ENCODE data around the gene MRPL46. TPM values are rescaled to one million over a fixed set of nuclear protein-coding genes. Genes with fewer than 3 reads are reported as not detected.

Gene MRPL46
- total RNA-seq, 2 experiments from 2014 or later, result 8.6 to 10.2 TPM

- Histone ChIP-seq H3K27ac (ENCODE audit: low read depth in 1 of 2, low read length in 2 of 2) (no peak overlapping the region), H3K4me1 (ENCODE audit: insufficient read depth, low read length) (no peaks in the 10 kb centered on the region), H3K27me3 (ENCODE audit: control insufficient read depth in 1 of 2, insufficient read depth in 2 of 2, low read length in 2 of 2) (no peaks in the 10 kb centered on the region), H3K4me3 (ENCODE audit: low read length) (no peak overlapping the region), H3K36me3 (ENCODE audit: insufficient read depth, low read length) (no peaks in the 10 kb centered on the region), H3K9me3 (ENCODE audit: control insufficient read depth in 1 of 2, insufficient read depth in 1 of 2, low read length in 2 of 2) (no peaks in the 10 kb centered on the region)
- H3K36me3 Mint-ChIP-seq (ENCODE audit: low read depth), result peaks cover 6% of the 10 kb centered on the region
- DNase-seq (no peak), ATAC-seq (ENCODE audit: poor library complexity) (no peak)
- no peak overlapping the region for H3K27ac Mint-ChIP-seq
- TF ChIP-seq, protein P1, sequence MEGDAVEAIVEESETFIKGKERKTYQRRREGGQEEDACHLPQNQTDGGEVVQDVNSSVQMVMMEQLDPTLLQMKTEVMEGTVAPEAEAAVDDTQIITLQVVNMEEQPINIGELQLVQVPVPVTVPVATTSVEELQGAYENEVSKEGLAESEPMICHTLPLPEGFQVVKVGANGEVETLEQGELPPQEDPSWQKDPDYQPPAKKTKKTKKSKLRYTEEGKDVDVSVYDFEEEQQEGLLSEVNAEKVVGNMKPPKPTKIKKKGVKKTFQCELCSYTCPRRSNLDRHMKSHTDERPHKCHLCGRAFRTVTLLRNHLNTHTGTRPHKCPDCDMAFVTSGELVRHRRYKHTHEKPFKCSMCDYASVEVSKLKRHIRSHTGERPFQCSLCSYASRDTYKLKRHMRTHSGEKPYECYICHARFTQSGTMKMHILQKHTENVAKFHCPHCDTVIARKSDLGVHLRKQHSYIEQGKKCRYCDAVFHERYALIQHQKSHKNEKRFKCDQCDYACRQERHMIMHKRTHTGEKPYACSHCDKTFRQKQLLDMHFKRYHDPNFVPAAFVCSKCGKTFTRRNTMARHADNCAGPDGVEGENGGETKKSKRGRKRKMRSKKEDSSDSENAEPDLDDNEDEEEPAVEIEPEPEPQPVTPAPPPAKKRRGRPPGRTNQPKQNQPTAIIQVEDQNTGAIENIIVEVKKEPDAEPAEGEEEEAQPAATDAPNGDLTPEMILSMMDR (IDR thresholded peaks at IDR 0.05), result no peak
- CTCF ChIA-PET, result no interaction called here
- no peaks in the 10 kb centered on the region for H3K4me1 Mint-ChIP-seq (ENCODE audit: low read depth)
- H3K27me3 Mint-ChIP-seq, result no peaks in the 10 kb centered on the region
- no peak overlapping the region for H3K4me3 Mint-ChIP-seq
- POLR2A ChIA-PET, result no interaction called here
- H3K9me3 Mint-ChIP-seq, result no peaks in the 10 kb centered on the region
- intact Hi-C loops (cut with DNase I, micrococcal nuclease), result no loop called here
Measured at GRCh38 chr15:88493844-88494243, 26.7 kb upstream of the MRPL46 start.

- Mint-ChIP-seq H3K4me3 (no peak overlapping the region), H3K27me3 (no peaks in the 10 kb centered on the region)
- intact Hi-C loops (cut with DNase I, micrococcal nuclease), result no loop called here
Measured at GRCh38 chr15:88491158-88491557, 24.0 kb upstream of the MRPL46 start.

GRCh38 chr15:88490036-88490435, 22.8 kb upstream of the MRPL46 start:
- Mint-ChIP-seq H3K4me3 (no peak overlapping the region), H3K27me3 (no peaks in the 10 kb centered on the region), H3K9me3 (no peaks in the 10 kb centered on the region), H3K36me3 (ENCODE audit: low read depth) (no peaks in the 10 kb centered on the region), H3K27ac (no peak overlapping the region), H3K4me1 (ENCODE audit: low read depth) (no peaks in the 10 kb centered on the region)
- no peak for DNase-seq
- Histone ChIP-seq H3K4me3 (ENCODE audit: low read length) (no peak overlapping the region), H3K27ac (ENCODE audit: low read depth in 1 of 2, low read length in 2 of 2) (no peak overlapping the region), H3K27me3 (ENCODE audit: control insufficient read depth in 1 of 2, insufficient read depth in 2 of 2, low read length in 2 of 2) (no peaks in the 10 kb centered on the region), H3K36me3 (ENCODE audit: insufficient read depth, low read length) (no peaks in the 10 kb centered on the region), H3K9me3 (ENCODE audit: control insufficient read depth in 1 of 2, insufficient read depth in 1 of 2, low read length in 2 of 2) (no peaks in the 10 kb centered on the region), H3K4me1 (ENCODE audit: insufficient read depth, low read length) (no peaks in the 10 kb centered on the region)
- POLR2A ChIA-PET, result no interaction called here
- ATAC-seq (ENCODE audit: poor library complexity), result no peak
- TF ChIP-seq, protein P1 (IDR thresholded peaks at IDR 0.05), result no peak
- intact Hi-C loops (cut with DNase I, micrococcal nuclease), result no loop called here
- CTCF ChIA-PET, result no interaction called here

More at GRCh38 chr15:88491158-88491557, 24.0 kb upstream of the MRPL46 start:
- no peaks in the 10 kb centered on the region for H3K9me3 Mint-ChIP-seq
- no peaks in the 10 kb centered on the region for H3K9me3 ChIP-seq (ENCODE audit: control insufficient read depth in 1 of 2, insufficient read depth in 1 of 2, low read length in 2 of 2)
- CTCF ChIA-PET, result no interaction called here
- H3K4me1 ChIP-seq (ENCODE audit: insufficient read depth, low read length), result no peaks in the 10 kb centered on the region
- no peaks in the 10 kb centered on the region for H3K36me3 ChIP-seq (ENCODE audit: insufficient read depth, low read length)
- no peak overlapping the region for H3K27ac ChIP-seq (ENCODE audit: low read depth in 1 of 2, low read length in 2 of 2)
- TF ChIP-seq, protein P1 (IDR thresholded peaks at IDR 0.05), result no peak
- ATAC-seq (ENCODE audit: poor library complexity), result no peak
- no peaks in the 10 kb centered on the region for H3K27me3 ChIP-seq (ENCODE audit: control insufficient read depth in 1 of 2, insufficient read depth in 2 of 2, low read length in 2 of 2)
- POLR2A ChIA-PET, result no interaction called here
- no peak overlapping the region for H3K27ac Mint-ChIP-seq
- no peak for DNase-seq
- H3K4me1 Mint-ChIP-seq (ENCODE audit: low read depth), result no peaks in the 10 kb centered on the region
- no peaks in the 10 kb centered on the region for H3K36me3 Mint-ChIP-seq (ENCODE audit: low read depth)
- H3K4me3 ChIP-seq (ENCODE audit: low read length), result no peak overlapping the region

Measured in CD4-positive, alpha-beta T cell (primary cell).